DMS79 treated with DMSO at 0.1 percent for 48 hours (cell line): ENCODE measurements around the gene CCDC122.

ENCODE experiments used
- DNase-seq: peaks from one replicate; lab custom pipeline; 2025; lab: John Stamatoyannopoulos, UW

Gene CCDC122

GRCh38 chr13:43878892-43879754 lies at the start of gene CCDC122:
Gene CCDC122 (minus strand): TSS chr13:43879740. CDS start chr13:43869376, 10,364 bp downstream.
- DNase-seq, result peak; percentile 42

DNA sequence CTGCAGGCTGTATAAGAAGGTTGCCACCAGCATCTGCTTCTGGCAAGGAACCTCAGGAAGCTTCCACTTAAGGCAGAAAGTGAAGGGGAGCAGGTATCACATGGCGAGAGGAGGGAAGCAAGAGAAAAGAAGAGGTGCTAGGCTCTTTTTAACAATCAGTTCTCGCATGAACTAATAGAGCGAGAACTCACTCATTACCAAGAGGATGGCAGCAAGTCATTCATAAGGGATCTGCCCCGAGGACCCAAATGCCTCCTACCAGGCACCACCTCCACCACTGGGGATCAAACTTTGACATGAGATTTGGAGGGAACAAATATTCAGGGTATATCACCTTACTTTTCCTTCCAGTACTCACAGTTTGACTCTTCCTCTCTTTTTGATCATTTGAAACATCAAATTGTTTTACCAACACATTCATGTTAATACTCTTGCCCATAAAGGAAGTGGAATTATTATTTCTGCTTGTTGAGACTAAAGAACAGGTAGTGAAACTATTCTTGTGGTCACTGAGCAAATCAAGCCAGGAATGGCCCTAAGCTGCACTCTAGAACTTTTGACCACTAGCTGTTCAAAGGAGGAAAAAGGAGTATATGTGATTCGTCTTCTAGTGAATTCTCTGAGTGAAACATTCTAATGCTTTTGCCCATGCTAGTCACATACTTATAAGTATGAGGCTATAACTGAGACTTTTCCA lies 45.2 kb upstream of the CCDC122 start:
- DNase-seq, result no peak

DNA sequence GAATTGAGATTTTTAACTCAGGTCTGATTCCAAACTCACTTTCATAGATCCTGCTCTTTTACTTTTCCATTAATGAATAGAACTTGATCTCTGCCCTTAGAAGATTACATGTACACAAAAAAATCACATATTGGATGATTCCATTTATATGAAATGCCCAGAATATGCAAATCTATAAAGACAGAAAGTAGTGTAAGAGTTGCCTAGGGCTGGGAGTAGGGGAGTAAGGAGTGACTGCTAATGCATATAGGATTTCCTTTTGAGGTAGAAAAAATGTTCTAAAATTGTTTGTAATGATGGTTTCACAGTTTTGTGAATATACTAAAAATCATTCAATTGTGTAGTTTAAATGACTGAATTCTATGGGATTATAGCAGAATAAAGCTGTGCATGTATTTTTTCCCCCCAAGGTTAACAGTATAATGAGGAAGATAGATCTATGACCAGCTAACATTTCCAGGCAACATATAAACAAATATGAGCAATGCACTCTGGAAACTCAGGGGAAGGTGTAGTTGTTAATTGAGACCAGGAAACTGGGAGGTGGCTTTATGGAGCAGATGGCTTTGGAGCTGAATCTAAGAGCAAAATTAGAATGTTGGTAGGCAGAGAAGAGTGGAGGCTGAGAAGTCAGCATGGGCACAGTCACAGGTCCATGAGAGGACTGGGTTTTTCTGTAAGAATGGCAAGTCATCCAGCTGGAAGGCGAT lies 41.6 kb upstream of the CCDC122 start:
- no peak for DNase-seq

- no peak for DNase-seq
Measured at GRCh38 chr13:43918636-43919035, 39.1 kb upstream of the CCDC122 start.

DNA sequence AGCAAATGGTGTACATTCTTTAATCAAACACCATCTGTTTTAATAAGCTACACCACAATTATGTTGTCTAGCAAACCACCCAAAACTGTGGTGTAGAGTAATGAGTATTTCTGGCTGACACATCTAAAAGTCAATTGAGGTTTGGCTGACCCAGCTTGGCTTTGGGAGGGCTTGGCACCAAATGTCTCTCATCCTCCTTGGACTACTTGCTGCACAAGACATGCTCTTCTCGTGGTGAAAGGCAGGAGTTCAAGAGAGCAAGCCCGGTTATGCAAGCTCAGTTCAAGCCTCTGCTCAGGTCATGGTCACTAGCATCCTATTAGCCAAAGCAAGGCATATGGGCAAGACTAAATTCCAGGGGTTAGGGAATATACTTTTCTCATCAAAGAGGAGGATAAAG lies 37.3 kb upstream of the CCDC122 start:
- no peak for DNase-seq

DNA sequence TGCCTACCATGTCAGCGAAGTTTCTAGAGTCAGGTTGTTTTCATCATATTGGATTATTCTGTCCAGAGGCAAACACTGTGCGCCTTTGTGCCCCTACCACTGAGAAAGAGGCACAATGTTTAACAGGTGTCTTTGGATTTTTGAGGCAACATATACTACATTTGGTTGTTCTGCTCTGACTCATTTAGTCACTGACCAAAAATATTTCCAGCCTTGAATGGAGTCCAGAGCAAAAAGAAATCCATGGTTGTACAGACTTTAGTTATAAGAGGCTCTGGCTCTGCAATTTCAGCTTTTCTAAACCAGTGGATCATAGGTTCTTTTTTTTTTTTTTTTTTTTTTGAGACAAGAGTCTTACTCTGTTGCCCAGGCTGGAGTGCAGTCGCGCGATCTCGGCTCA lies 35.9 kb upstream of the CCDC122 start:
- no peak for DNase-seq

DNA sequence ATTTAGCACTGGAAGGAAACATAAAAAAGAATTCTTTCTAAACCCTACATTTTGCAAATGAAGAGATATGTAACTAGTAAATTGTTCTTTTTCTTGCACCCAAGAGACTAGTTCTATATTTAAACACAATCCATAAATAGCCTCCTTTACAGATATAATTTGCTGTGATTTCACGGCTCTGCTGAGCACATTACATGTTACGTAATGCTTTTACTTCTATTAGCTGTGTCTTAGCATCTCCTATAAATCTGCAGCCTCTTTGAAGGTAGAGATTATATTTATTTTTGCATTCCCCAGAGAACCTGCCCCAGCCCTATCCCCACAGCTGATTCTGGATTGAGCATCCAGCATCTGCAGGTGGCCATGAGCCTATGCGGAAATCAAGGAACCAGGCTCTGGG lies 32.3 kb upstream of the CCDC122 start:
- no peak for DNase-seq

- DNase-seq, result no peak
Measured at GRCh38 chr13:43911278-43911677, 31.7 kb upstream of the CCDC122 start.

DNA sequence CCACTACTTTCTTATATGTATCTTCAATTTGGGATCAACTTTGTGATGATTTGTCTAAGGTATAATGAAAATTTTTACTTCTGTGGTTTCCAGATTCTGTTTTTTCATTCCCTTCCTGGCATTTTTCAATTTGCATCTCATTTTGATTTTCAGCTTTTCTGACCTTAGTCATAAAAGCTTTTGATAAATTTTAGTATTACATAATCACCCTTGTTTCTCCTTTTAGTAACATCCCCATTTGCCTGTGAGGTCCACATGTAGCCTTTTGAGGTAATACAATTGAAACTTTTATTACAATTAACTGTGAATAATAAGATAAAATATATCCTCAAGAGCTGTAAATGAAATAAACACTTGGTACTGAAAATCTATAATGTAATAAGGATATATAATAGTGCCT lies 31.3 kb upstream of the CCDC122 start:
- DNase-seq, result no peak

DNA sequence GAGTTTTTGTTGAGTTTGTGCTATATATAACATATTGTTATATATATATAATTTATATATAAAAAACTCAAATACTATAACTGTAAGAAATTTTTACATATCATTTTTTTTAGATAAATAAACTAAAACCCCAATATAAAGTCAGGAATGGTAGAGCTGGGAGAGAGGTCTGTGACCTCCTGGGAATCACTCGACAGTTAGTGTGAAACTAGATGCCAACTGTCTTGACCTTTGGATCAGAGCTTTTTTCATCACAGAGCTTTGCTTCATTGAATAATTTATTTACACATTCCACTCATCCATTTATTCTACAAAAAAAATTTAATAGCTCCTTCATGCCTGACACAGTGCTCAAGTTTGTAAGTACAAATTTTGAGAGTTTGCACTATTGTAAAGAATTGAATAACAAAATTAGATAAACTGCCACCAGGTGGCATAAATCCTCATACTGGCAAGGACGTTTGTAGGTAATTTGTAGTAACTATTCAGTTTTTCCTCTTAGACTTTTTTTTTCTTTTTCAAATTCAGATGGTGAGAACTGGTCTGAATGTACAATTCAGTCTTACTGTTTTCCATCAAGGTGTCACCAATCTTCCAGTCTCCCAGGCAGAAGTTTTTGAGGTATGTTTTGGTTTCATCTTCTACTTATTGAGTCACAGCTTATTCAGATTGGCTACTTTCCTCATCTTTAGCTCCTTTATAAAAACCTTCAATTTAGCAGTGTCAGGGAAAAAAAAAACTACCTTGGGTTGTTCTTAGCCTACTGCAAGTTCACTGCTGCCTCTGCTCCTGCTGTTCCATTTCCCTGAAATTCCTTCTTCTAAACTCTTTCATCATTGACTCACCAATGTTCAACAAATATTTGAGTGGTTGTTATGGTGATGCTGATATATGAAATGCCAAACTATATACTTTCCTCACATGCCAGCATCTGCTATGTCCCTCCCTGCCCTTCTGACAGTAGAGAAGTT lies 28.9 kb upstream of the CCDC122 start:
- DNase-seq, result peak; percentile 51

DNA sequence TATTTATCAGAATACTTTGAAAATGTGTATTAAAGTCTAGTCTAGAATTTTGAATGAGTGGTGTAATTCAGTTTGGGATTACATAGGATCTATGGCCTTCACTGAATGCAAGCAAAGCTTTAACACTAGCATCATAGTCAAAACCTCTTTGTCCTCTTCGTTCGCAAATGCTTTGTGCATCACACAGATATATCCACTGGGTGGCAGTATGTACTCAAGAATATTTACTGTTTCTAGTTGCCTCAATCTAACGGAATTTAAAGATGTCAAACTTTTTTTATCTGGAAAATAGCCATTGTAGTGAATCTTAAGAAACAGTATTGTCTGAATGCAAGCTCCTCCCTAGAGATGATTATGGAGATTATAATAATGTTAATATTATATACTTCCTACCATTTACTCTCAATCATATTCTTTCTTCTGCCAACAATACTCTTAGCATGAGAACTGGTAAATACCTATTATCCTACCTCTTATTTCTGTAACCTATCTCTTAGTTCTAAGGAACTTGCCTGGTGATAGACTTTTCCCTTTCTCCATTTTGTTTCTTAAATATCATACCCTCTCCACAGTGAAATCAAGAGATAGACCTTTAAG lies 26.0 kb upstream of the CCDC122 start:
- peak; percentile 62 for DNase-seq

DNA sequence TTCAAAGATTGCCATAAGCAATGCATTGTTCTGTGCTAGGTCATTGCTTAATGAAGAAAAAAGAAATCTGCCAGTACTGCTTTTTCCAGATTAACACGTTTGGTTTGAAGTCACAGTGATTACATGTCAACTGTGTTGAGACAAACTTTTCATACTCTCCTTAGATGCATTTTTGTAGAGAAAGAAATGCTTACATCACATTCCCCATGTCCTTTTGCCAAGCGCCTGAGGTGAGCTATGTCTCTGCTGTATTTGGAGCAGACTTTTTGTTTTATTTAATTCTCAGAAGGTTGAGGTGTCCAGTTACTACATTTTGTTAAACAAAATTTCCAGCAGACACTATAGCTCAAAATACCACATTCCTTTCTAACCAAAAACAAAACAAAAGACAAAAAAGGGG lies 16.4 kb upstream of the CCDC122 start:
- no peak for DNase-seq

- no peak for DNase-seq
Measured at GRCh38 chr13:43894438-43894837, 14.9 kb upstream of the CCDC122 start.

- DNase-seq, result no peak
Measured at GRCh38 chr13:43884222-43884621, 4.7 kb upstream of the CCDC122 start.

- no peak for DNase-seq
Measured at GRCh38 chr13:43883631-43884030, 4.1 kb upstream of the CCDC122 start.

DNA sequence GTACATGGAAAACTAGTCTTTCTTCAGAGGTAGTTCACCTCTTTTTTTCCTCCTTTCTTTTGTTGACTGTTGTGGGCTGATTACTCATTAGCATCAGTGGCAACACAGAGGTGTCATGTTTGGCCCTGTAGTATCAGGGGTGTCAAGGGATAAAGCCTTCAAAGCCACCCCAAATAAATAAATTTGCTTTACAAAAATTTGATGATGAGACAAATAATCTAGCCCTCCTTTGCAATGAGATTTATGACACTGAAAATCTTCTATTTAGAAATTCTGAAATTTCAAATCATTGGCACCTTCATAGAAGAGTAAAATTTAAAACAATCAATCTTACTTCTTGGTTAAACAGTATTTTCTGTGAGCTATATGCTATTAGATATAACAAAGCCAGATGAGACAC lies 2.0 kb upstream of the CCDC122 start:
- no peak for DNase-seq

DNA sequence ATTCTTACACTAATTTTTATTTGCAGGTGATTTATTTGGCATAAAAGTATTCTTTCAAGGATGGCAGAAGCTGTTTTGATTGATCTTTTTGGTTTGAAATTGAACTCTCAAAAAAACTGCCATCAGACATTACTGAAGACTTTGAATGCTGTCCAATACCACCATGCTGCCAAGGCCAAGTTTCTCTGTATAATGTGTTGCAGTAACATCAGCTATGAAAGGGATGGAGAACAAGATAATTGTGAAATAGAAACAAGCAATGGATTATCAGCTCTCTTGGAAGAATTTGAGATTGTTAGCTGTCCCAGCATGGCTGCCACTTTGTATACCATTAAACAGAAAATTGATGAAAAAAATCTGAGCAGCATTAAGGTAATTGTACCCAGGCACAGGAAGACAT lies 1.4 kb upstream of the CCDC122 start:
- DNase-seq, result no peak

- no peak for DNase-seq
Measured at GRCh38 chr13:43880214-43880855, 795 bp upstream of the CCDC122 start.

DNA sequence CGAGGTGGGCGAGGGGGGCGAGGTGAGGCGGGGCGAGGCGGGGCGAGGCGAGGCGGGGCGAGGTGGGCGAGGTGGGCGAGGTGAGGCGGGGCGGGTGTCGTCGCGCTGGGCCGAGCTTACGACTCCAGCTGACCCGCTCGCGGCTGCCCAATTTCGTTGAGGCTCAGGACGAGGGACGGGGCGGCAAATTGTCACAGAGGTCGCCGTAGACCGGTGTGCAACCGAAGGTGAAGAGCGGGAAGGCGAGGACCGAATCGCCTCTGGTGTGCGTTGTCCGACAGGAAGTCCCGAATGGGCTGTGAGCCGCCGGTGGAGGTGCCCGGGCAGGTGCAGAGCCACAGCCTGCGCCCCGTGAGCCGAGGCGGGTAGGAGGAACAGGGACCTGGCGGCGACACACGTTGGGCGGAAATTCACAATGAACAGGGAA lies 228 bp upstream of the CCDC122 start, which contains the start of gene LACC1:
Gene LACC1, plus strand, starts transcription at position 150 of the 427 bp plus-strand sequence. CDS start 1,082 bp downstream, outside the sequence.
- peak; percentile 42 for DNase-seq

- peak; percentile 25 for DNase-seq
Measured at GRCh38 chr13:43877766-43878165, 1.8 kb downstream of the CCDC122 start.
